HepG2 (cell line): ENCODE measurements around the gene TBC1D5. TPM values are rescaled to one million over a fixed set of nuclear protein-coding genes. Genes with fewer than 3 reads are reported as not detected.

Experiments
- ATAC-seq: fragments of 200-7000 bp; cut with Tn5 transposase; 3 replicates; pipeline ENCODE4 v1.9.1; 2020; ENCODE audit warnings: mild to moderate bottlenecking, moderate library complexity
- BruUV-seq: library from RNA; stranded (reverse); fragments of 400-500 nt; replicated peaks from 2 replicates; lab custom pipeline; 2021; lab: Mats Ljungman, UMichigan
- CTCF ChIA-PET: fragments of 300-600 bp; formaldehyde crosslinking; extraction: SDS; loops from one replicate; lab custom pipeline; 2021; ENCODE audit warnings: low total read pairs, inconsistent platforms, low intra/inter-chr PET ratio; lab: Yijun Ruan, JAX
- POLR2A ChIA-PET: fragments of 350-600 bp; sonication (Branson Sonifier 250); formaldehyde crosslinking; loops from one replicate; lab custom pipeline; 2020; ENCODE audit warnings: antibody characterized with exemption, inconsistent platforms; lab: Yijun Ruan, JAX
- DNase-seq: peaks from one replicate; pipeline ENCODE4 v3.0.0-alpha.2; 2015; ENCODE audit warnings: low spot score
- FAIRE-seq: peaks from 3 replicates; lab custom pipeline; 2011; peaks lifted over from hg19 to GRCh38; lab: Jason Lieb, UNC
- H2AFZ ChIP-seq: one replicate; pipeline ENCODE4 v1.6.1; 2011; ENCODE audit warnings: low read length, inconsistent platforms
- H3K27ac ChIP-seq: fragments of 300-600 bp; 3 replicates; pipeline ENCODE4 v1.8.0; 2011; ENCODE audit warnings: mixed run types, mild to moderate bottlenecking, mixed read lengths, low read length, inconsistent platforms; ENCODE audit not compliant: insufficient read depth; ENCODE audit errors: extremely low read length
- H3K27me3 ChIP-seq, 2 experiments: fragments of 200-600 bp in 1 of 2; 2 replicates in 1 of 2; 3 replicates in 1 of 2; pipeline versions ENCODE4 v1.6.0 to v1.8.0; 2011; ENCODE audit warnings: low read length in 2 of 2, mild to moderate bottlenecking in 2 of 2, moderate library complexity in 2 of 2, inconsistent platforms in 1 of 2; ENCODE audit not compliant: insufficient read depth in 2 of 2, control insufficient read depth in 1 of 2
- H3K36me3 ChIP-seq, 2 experiments: fragments of 200-600 bp in 1 of 2; replicated peaks in 1 of 2; 2 replicates in 1 of 2; 3 replicates in 1 of 2; pipeline versions ENCODE4 v1.5.1 to v1.8.0; 2011; ENCODE audit warnings: low read length in 2 of 2, inconsistent platforms in 1 of 2; ENCODE audit not compliant: insufficient read depth in 2 of 2, control insufficient read depth in 1 of 2
- H3K4me1 ChIP-seq: 2 replicates; pipeline ENCODE4 v1.5.1; 2012; ENCODE audit warnings: low read length, inconsistent platforms; ENCODE audit not compliant: insufficient read depth
- H3K4me2 ChIP-seq: 2 replicates; pipeline ENCODE4 v1.6.0; 2011; ENCODE audit warnings: low read depth, low read length, inconsistent platforms
- H3K4me3 ChIP-seq, 3 experiments: fragments of 200-600 bp in 1 of 3; sonication (generic), shearing (Covaris generic) in 1 of 3; replicated peaks in 1 of 3; 2 replicates each; pipeline ENCODE4 v1.5.1; 2011 to 2016; ENCODE audit warnings: low read length in 3 of 3, inconsistent platforms in 2 of 3, low read depth in 2 of 3, mild to moderate bottlenecking in 2 of 3, control low read depth in 1 of 3, mixed read lengths in 1 of 3; ENCODE audit not compliant: insufficient read depth in 1 of 3
- H3K79me2 ChIP-seq: one replicate; pipeline ENCODE4 v1.6.1; 2011; ENCODE audit warnings: low read length, inconsistent platforms; ENCODE audit not compliant: insufficient read depth
- H3K9ac ChIP-seq: 2 replicates; pipeline ENCODE4 v1.6.0; 2011; ENCODE audit warnings: mild to moderate bottlenecking, low read depth, low read length, inconsistent platforms; ENCODE audit not compliant: insufficient read depth
- H3K9me3 ChIP-seq: 2 replicates; pipeline ENCODE4 v1.5.1; 2012; ENCODE audit warnings: mild to moderate bottlenecking, low read length
- H4K20me1 ChIP-seq: 2 replicates; pipeline ENCODE4 v1.6.0; 2011; ENCODE audit warnings: inconsistent platforms, mild to moderate bottlenecking, low read length, moderate library complexity; ENCODE audit not compliant: insufficient read depth
- DNMT3B ChIP-seq: conservative IDR thresholded peaks from 2 replicates; pipeline ENCODE4 v1.6.1; 2016; ENCODE audit warnings: missing biosample characterization, control low read depth
- HDAC6 ChIP-seq: fragments of 200-600 bp; sonication (generic); IDR thresholded peaks from 2 replicates; pipeline ENCODE4 v1.7.0; 2017; ENCODE audit warnings: mild to moderate bottlenecking, antibody characterized with exemption, low read length, low read depth
- MBD4 ChIP-seq: IDR thresholded peaks from 2 replicates; pipeline ENCODE4 v1.6.1; 2012; ENCODE audit warnings: low read length, inconsistent platforms, borderline replicate concordance
- RBFOX2 ChIP-seq: fragments of 200-400 bp; formaldehyde crosslinking; IDR thresholded peaks from 2 replicates; pipeline ENCODE4 v1.6.1; 2017; ENCODE audit warnings: low read depth, mild to moderate bottlenecking, low read length
- ZBTB20 ChIP-seq: sonication (generic); formaldehyde crosslinking; IDR thresholded peaks from 2 replicates; pipeline ENCODE4 v1.8.1; 2023; ENCODE audit warnings: missing genetic modification reagents, low read depth, mild to moderate bottlenecking, borderline replicate concordance
- ZNF446 ChIP-seq: sonication (generic); formaldehyde crosslinking; IDR thresholded peaks from 2 replicates; pipeline ENCODE4 v1.5.0; 2020; ENCODE audit warnings: mild to moderate bottlenecking, missing genetic modification reagents
- ZNF546 ChIP-seq: sonication (generic); formaldehyde crosslinking; conservative IDR thresholded peaks from 2 replicates; pipeline ENCODE4 v1.8.1; 2023; ENCODE audit warnings: mild to moderate bottlenecking, missing genetic modification reagents
- WGBS: methylation state at CpG from one replicate; pipeline ENCODE4 v1.1.6; 2017; ENCODE audit warnings: low lambda C conversion rate; 5-methylcytosine and 5-hydroxymethylcytosine counted together
- in situ Hi-C: cut with HindIII; loops from 2 replicates; pipeline ENCODE4 v1.10.0; 2017; ENCODE audit warnings: low pct_unique_long_range_greater_than_20kb; ENCODE audit not compliant: extremely low pct_ligation_motif_present
- intact Hi-C: fragments of 100-400 bp; cut with micrococcal nuclease; formaldehyde crosslinking; loops from one replicate; pipeline ENCODE4 v1.10.0; 2022; ENCODE audit not compliant: unreplicated experiment
- polyA plus RNA-seq, 8 experiments: library from polyadenylated mRNA; depleted of rRNA in 3 of 8; stranded (reverse) in 7 of 8; unstranded in 1 of 8; fragments of >200 nt; fragmentation: Illumina TruSeq in 4 of 8; extraction: Trizol in 4 of 8; gene quantifications; 2 replicates each; pipeline versions ENCODE4 v1.2.1 to v1.2.3, GENCODE V29; 2011 to 2016; ENCODE audit warnings: low read depth in 4 of 8, missing spikeins in 1 of 8, mixed read lengths in 1 of 8; ENCODE audit not compliant: insufficient read depth in 1 of 8
- total RNA-seq, 5 experiments: library from RNA; depleted of rRNA; stranded (reverse); fragments of >200 nt; fragmentation: Illumina TruSeq; extraction: Trizol; gene quantifications; 2 replicates each; pipeline ENCODE4 v1.2.3, GENCODE V29; 2016; ENCODE audit warnings: low read depth in 1 of 5
- TF ChIP-seq, protein P1 (sequence below): sonication (generic); formaldehyde crosslinking; IDR thresholded peaks from one replicate; pipeline ENCODE4 v1.5.1; 2020; ENCODE audit warnings: mild to moderate bottlenecking, missing genetic modification reagents; ENCODE audit errors: not compliant biosample characterization
- TF ChIP-seq, protein P2 (sequence below): sonication (generic); formaldehyde crosslinking; IDR thresholded peaks from 2 replicates; pipeline ENCODE4 v1.4.0; 2020; ENCODE audit warnings: missing genetic modification reagents

The TBC1D5 gene
- total and polyA plus RNA-seq, 2 of the 13 experiments (the other 11 are each of a cell fraction or from before 2014, with no cell fraction given), result 19.2 to 33.3 TPM

DNA sequence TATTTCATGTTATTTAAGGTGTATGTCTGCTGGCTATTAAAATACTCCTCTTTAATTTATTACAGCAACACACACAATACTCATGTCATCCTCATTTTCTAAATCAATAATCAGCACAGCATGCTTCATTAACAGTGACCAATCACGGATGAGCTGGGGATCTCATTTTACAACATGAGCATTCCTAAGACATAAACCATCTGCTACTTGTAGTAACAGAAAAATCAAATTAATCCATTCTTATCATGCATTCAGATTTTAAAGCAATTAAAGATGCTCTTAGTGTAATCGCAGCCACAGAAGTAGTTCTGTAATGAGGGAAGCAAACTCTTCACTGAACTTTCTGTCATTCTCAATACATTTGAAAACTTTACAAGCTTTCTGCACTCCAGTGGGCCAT is 191.1 kb downstream of the TBC1D5 start:
- CTCF ChIA-PET, result no interaction called here
- POLR2A ChIA-PET, result no interaction called here
- no peak overlapping the region for H3K27ac ChIP-seq
- intact Hi-C loops, result no loop called here
- H3K4me3 ChIP-seq, result no peak overlapping the region
- no peaks in the 10 kb centered on the region for H3K36me3 ChIP-seq
- no peaks in the 10 kb centered on the region for H4K20me1 ChIP-seq
- no peaks in the 10 kb centered on the region for H3K9me3 ChIP-seq
- no peak for TF ChIP-seq RBFOX2
- TF ChIP-seq ZNF546 (CRISPR knock-in tag), result no peak
- TF ChIP-seq HDAC6, result no peak
- TF ChIP-seq ZNF446 (CRISPR knock-in tag), result no peak
- no peak for TF ChIP-seq MBD4
- TF ChIP-seq ZBTB20 (CRISPR knock-in tag), result no peak
- no peak overlapping the region for H3K9ac ChIP-seq
- no peak for DNase-seq
- H3K4me1 ChIP-seq, result no peaks in the 10 kb centered on the region
- no peak overlapping the region for H2AFZ ChIP-seq
- FAIRE-seq, result no peak
- no TSS peak for BruUV-seq
- no peaks in the 10 kb centered on the region for H3K27me3 ChIP-seq
- WGBS, result 98% methylated on average over 2 of the region's 2 CpGs
- in situ Hi-C loops, result no loop called here
- no peak overlapping the region for H3K4me2 ChIP-seq
- no peak for ATAC-seq
- no peaks in the 10 kb centered on the region for H3K79me2 ChIP-seq

DNA sequence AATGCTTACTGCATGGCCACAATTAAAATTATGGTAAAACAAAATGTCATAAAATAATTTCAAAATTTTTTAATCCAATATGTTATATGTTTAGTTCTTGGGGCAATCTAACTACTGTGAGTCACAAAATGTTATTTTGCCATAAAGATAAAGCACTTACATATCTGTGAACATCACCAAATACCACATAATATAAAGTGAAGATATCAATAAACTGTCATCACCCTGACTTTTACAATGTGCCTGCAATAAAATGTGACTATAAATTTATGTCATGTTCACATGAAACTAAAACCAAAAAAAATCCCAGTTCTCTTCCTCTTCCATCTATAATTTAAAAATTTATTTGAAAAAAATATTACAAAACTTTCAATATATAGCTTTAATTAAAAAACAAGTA is 191.8 kb downstream of the TBC1D5 start:
- Histone ChIP-seq H3K27me3 (no peaks in the 10 kb centered on the region), H3K4me3 (no peak overlapping the region), H3K4me2 (no peak overlapping the region), H3K9me3 (no peaks in the 10 kb centered on the region), H3K4me1 (no peaks in the 10 kb centered on the region), H3K27ac (no peak overlapping the region), H3K79me2 (no peaks in the 10 kb centered on the region), H4K20me1 (no peaks in the 10 kb centered on the region), H2AFZ (no peak overlapping the region), H3K9ac (no peak overlapping the region), H3K36me3 (no peaks in the 10 kb centered on the region)
- FAIRE-seq, result no peak
- no peak for ATAC-seq
- no TSS peak for BruUV-seq
- intact Hi-C loops (no loop called here), in situ Hi-C loops (no loop called here)
- ChIA-PET CTCF (no interaction called here), POLR2A (no interaction called here)
- DNase-seq, result no peak
- TF ChIP-seq, protein P1, sequence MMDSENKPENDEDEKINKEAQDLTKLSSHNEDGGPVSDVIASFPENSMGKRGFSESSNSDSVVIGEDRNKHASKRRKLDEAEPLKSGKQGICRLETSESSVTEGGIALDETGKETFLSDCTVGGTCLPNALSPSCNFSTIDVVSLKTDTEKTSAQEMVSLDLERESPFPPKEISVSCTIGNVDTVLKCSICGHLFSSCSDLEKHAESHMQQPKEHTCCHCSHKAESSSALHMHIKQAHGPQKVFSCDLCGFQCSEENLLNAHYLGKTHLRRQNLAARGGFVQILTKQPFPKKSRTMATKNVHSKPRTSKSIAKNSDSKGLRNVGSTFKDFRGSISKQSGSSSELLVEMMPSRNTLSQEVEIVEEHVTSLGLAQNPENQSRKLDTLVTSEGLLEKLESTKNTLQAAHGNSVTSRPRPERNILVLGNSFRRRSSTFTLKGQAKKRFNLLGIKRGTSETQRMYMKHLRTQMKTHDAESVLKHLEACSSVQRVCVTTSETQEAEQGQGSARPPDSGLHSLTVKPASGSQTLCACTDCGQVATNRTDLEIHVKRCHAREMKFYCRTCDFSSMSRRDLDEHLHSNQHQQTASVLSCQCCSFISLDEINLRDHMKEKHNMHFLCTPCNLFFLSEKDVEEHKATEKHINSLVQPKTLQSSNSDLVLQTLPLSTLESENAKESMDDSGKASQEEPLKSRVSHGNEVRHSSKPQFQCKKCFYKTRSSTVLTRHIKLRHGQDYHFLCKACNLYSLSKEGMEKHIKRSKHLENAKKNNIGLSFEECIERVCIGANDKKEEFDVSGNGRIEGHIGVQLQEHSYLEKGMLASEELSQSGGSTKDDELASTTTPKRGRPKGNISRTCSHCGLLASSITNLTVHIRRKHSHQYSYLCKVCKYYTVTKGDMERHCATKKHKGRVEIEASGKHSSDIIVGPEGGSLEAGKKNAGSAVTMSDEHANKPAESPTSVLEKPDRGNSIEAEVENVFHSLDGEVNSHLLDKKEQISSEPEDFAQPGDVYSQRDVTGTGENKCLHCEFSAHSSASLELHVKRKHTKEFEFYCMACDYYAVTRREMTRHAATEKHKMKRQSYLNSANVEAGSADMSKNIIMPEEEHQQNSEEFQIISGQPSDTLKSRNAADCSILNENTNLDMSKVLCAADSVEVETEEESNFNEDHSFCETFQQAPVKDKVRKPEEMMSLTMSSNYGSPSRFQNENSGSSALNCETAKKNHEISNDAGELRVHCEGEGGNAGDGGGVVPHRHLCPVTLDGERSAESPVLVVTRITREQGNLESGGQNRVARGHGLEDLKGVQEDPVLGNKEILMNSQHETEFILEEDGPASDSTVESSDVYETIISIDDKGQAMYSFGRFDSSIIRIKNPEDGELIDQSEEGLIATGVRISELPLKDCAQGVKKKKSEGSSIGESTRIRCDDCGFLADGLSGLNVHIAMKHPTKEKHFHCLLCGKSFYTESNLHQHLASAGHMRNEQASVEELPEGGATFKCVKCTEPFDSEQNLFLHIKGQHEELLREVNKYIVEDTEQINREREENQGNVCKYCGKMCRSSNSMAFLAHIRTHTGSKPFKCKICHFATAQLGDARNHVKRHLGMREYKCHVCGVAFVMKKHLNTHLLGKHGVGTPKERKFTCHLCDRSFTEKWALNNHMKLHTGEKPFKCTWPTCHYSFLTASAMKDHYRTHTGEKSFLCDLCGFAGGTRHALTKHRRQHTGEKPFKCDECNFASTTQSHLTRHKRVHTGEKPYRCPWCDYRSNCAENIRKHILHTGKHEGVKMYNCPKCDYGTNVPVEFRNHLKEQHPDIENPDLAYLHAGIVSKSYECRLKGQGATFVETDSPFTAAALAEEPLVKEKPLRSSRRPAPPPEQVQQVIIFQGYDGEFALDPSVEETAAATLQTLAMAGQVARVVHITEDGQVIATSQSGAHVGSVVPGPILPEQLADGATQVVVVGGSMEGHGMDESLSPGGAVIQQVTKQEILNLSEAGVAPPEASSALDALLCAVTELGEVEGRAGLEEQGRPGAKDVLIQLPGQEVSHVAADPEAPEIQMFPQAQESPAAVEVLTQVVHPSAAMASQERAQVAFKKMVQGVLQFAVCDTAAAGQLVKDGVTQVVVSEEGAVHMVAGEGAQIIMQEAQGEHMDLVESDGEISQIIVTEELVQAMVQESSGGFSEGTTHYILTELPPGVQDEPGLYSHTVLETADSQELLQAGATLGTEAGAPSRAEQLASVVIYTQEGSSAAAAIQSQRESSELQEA (CRISPR knock-in tag), result no peak
- TF ChIP-seq DNMT3B (CRISPR knock-in tag), result no peak
- TF ChIP-seq, protein P2, sequence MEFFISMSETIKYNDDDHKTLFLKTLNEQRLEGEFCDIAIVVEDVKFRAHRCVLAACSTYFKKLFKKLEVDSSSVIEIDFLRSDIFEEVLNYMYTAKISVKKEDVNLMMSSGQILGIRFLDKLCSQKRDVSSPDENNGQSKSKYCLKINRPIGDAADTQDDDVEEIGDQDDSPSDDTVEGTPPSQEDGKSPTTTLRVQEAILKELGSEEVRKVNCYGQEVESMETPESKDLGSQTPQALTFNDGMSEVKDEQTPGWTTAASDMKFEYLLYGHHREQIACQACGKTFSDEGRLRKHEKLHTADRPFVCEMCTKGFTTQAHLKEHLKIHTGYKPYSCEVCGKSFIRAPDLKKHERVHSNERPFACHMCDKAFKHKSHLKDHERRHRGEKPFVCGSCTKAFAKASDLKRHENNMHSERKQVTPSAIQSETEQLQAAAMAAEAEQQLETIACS, result no peak
